Transverse colon (tissue), 4 donors: ENCODE measurements around the gene TMEM97.

Experiments
- EP300 ChIP-seq: sonication (generic); formaldehyde crosslinking; IDR thresholded peaks from one replicate; pipeline ENCODE4 v1.6.1; 2017; ENCODE audit warnings: antibody characterized with exemption, low read depth
- POLR2A ChIP-seq: fragments of 450-650 bp; IDR thresholded peaks from one replicate; pipeline ENCODE4 v1.6.1; 2016; ENCODE audit warnings: antibody characterized with exemption, mild to moderate bottlenecking, moderate library complexity
- POLR2AphosphoS5 ChIP-seq, 3 donors: sonication (generic); formaldehyde crosslinking; IDR thresholded peaks; one replicate each; pipeline ENCODE4 v1.6.1; 2016; ENCODE audit warnings: antibody characterized with exemption in 3 of 3
- TF ChIP-seq, protein P1 (sequence below), 5 experiments: fragments of 200-600 bp in 3 of 5; fragments of 450-650 bp in 2 of 5; sonication (generic) in 3 of 5; IDR thresholded peaks; 1 replicate in 2 of 5; 2 replicates in 3 of 5; pipeline ENCODE4 v1.5.1; 2016 to 2017; ENCODE audit warnings: antibody characterized with exemption in 5 of 5, inconsistent platforms in 3 of 5, mild to moderate bottlenecking in 2 of 5, moderate library complexity in 1 of 5

- TF ChIP-seq, protein P1, sequence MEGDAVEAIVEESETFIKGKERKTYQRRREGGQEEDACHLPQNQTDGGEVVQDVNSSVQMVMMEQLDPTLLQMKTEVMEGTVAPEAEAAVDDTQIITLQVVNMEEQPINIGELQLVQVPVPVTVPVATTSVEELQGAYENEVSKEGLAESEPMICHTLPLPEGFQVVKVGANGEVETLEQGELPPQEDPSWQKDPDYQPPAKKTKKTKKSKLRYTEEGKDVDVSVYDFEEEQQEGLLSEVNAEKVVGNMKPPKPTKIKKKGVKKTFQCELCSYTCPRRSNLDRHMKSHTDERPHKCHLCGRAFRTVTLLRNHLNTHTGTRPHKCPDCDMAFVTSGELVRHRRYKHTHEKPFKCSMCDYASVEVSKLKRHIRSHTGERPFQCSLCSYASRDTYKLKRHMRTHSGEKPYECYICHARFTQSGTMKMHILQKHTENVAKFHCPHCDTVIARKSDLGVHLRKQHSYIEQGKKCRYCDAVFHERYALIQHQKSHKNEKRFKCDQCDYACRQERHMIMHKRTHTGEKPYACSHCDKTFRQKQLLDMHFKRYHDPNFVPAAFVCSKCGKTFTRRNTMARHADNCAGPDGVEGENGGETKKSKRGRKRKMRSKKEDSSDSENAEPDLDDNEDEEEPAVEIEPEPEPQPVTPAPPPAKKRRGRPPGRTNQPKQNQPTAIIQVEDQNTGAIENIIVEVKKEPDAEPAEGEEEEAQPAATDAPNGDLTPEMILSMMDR (IDR thresholded peaks at IDR 0.05) = no peak
- TF ChIP-seq POLR2A = peak; percentile 94
- peak; percentile 96 to 98 (median 98) for TF ChIP-seq POLR2AphosphoS5 (IDR thresholded peaks at IDR 0.05)
- TF ChIP-seq EP300 = no peak
Measured at GRCh38 chr17:28335201-28335958, 16.4 kb downstream of the TMEM97 start, which contains the start of the genes IFT20 and TNFAIP1.
